Stimulated activated CD4-positive, alpha-beta T cell treated with anti-CD3 and anti-CD28 coated beads, Interleukin-4, amount 100 ng/mL, for 24 hours (primary cell): Measurements from ENCODE around the gene EIF2AK2.

Experiments used
- DNase-seq: peaks from one replicate; pipeline ENCODE4 v3.0.0-alpha.2; 2020

EIF2AK2 gene

DNA sequence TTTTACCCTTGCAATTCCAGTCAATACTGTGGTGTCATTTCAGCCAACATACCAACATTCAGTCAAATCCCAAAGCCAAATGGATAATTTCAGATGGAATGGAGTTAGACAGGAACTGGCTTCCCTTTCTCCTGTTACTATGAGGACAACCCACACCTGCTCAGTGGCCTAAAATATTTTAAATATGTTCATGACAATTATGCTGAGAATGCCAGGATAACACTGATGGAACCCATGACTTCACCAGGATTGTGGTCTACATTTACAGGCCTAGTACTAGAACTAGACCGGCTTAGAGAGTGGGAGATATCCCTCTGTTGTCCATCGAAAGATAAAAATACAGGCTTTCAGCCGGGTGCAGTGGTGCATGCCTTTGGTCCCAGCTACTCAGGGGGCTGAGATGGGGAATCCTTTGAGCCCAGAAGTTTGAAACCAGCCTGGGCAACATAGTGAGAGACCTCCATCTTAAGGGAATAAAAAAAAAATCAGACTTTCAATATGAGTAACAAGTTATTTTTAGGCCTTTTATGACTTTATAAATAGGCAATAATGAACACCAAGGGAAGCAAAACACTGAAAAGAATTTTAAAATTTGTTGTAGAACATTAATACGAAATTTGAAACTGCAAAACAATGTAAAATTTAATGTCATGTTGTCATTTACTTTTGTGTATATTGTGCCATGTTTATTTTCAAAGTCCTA, 58.2 kb downstream of the EIF2AK2 start:
- no peak for DNase-seq

DNA sequence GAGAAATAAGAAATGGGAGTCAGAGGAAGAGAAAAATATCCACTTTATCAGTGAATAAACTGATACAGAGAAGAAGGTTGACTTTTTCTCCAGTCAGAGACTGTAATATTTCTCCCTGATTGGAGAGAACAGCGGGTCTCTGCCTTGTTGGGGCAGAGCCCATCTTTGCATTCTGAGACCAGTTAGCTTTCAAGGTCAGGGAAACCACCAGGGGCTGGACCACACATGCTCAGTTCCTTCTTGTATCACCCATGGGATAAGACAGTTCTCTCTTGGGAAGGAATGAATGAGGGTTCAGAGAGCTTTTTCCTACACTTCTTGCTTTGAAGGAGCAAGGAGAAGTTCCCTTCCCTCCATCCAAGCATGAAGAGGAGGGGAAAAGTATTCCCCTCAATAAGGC, 60.2 kb downstream of the EIF2AK2 start:
- no peak for DNase-seq

DNA sequence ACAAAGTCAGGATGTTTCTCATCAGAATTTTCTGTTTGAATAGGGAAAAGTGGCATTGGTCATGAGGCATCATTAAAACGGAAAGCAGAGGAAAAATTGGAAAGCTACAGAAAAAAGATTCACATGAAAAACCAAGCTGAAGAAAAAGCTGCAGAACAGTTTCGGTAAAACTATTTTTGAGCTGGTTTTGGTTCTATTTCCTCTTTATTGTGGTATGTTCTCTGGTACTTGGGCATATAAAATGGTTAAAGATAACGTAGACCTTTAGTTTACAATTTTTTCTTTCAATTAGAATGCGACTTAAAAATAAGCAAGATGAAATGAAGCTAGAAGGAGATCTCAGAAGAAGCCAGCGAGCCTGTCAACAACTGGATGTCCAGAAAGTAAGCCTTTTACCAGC, 64.9 kb downstream of the EIF2AK2 start:
- no peak for DNase-seq

DNA sequence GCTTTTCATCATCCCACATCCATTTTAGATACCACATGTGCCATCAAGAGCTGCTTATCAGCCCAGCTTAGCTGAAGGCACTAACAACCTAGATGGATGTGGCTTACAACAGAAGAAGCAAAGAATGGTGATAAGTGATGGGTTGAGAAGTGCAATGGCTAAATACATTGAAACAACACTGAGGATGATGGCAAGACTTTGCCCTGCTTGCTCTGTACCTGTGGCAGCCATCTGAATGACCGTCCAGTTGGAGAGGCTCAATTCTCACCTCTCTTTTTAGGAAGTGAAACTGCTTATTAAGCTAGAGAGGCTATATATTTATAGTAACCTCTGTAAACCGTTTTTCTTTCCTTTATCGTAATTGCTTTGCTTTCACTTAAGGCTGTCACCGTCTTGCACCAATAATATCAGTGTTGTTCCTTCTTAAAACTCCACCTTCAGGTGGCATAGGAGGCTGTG, 66.7 kb downstream of the EIF2AK2 start:
- DNase-seq = no peak

DNA sequence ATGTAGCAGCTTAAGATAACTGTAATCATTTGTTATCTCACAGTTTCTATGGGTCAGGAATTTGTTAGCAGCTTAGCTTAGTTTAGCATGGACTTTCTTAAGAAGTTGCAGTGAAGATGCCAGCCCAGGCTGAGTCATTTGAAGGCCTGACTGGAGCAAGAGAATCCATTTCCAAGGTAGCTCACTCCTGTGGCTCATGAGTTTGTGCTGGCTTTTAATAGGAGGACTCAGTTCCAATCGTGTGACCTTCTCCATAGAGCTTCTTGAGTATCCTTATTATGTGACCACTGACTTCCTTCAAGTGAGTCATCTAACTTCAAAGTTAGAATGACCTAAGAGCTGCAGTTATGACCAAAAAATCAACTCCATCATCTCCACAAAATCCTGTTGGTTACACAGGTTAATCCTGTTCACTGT, 71.0 kb downstream of the EIF2AK2 start:
- no peak for DNase-seq

DNA sequence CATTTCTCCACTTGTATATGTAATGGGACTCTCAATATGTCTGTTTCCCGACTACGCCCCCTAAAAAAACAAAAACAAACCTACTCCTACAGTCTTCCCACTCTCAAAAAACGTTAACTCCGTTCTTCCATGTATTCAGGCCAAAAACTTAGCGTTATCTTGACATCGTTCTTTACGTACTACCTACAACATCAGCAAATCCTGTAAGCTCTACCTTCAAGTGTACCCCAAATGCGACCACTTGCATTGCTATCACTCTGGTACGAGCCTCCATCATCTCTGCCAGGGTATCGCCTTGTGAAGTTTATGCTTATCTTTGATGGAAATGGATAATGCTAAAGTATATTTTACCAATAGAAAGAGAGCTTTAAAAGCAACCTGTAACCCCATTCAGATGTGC, 72.0 kb downstream of the EIF2AK2 start:
- DNase-seq = no peak

DNA sequence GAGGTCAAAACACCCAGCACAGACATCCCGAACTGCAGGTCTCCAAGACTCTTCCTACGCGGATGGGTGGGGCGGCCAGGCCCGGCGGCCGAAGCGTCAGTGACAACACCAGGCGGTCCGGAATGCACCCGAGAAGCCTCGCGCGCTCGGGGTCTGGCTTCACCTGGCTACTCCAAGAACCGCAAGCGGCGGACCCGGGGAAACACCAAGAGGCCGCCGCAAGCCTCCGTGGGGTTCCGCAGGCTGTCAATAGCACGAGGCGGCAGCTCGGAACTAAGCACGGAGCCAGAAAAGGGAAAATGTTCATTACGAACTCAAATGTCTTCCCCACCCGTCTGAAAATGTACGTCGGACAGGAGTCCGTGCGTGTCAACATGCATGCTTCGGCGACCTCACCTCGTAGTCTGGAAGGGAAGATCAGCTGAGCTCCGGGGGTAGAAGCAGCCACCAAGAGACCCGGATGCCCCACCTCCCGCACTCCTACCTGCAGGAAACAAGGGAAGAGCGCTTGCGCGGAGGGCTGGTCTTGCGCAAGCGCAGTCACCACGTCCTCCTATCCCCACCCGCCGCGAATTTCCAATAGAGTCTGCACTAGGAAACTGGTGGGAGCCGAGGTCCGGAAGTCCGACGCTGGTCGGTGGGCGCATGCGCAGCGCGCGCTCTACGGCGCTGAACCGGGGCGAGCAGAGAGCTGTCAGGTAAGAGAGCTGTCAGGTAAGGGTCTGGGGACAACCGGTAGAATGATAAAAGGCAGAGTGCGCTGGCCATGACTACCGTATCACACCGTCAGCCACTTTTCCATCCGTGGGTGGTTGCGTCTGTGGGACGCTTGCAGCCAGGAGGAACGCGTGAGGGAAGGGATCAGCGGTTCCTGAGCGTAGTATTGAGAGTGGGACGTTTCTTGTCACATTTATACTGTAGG, 72.6 kb downstream of the EIF2AK2 start, which contains the start of the genes GPATCH11 and HEATR5B:
Gene GPATCH11, plus strand, starts transcription at position 646 of the 922 bp plus-strand sequence. CDS start 3,864 bp downstream, outside the sequence.
Gene HEATR5B, minus strand, starts transcription at position 500 of the 922 bp plus-strand sequence. CDS start 958 bp downstream, outside the sequence.
- DNase-seq = peak; percentile 93

DNA sequence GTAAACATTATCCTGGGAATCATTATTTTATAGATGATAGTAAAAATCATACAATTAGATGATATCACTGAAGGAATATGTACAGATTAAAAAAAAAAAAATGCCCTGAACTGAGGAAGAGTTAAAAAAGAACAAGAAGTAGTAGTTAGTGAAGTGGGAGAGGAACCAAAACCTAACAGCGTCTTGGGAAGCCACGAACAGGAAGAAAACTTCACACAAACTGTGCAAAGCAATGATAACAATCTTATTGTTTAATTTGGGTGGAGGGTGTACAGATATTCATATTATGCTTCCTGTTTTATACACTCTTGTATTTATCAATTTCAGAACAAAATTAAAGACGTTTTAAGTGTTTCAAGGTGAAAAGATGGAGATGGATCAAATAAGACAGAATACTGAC, 76.1 kb downstream of the EIF2AK2 start:
- no peak for DNase-seq

DNA sequence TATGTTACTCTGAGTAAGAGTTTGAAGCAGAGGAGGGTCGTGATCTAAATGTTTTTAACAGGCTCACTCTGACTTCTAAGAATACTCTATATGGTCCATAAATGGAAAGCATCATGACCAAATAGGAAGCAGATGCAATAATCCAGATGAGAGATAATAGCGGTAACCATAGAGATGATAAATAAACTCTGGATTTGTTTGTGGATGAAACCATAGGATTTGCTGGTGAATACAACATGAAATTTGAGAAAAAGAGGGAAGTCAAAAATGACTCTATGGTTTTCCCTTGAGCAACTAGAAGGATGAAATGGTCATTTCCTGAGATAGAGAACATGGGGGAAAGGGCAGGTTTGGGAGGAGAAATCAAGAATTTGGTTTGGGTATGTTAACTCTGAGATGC, 76.5 kb downstream of the EIF2AK2 start:
- DNase-seq = no peak

DNA sequence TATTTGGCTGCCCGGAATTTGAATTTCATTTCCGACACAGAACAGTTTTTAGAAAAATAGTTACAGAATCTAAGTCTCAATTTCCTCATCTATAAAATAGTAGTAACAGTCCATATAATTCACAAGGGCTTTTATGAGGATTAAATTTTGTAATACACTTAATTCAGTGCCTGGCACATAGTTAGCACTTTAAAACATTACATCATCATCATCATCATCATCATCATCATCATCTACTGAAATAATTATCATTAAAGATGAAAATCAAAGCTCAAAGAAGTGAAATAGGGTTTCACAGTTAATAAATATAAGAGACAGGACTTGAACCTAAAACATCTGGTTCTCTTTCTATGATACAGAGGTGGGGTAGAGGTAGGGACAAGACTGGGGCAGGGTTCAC, 85.8 kb downstream of the EIF2AK2 start:
- DNase-seq = no peak

DNA sequence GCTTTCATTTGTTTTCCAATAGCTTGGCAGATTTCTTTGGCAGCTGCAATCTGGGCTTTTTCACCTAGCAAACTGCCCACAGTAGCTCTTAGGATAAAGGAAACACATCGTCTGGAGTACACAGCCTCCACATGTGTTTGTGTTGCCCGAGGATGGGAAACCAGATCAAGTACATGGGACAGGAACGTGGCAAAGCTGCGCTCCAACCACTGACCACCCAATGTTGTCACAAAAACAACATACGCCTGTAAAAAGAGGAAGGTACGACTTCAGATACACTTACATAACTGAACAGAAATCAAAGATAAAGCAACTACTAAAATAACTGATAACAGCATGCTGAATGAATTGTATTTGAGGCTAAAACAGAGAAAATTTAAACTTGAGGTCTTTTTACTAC, 88.1 kb downstream of the EIF2AK2 start:
- DNase-seq = no peak

DNA sequence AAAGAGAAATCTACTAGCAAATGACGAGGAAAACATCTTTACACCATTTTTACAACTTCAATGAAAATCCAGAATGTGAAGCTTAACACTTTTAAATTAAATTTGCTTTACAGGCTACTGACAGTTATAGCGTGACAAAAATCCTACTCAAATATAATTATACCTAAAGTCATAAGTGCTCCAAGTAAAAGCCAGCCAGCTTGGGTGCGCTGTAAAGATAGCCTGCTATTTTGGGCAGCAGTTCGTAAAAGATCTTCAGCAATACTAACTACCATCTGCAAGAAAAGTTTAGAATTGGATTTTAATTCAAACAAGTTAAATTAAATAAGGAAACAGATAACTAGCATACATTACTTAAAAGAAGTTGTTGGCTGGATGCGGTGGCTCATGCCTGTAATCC, 95.0 kb downstream of the EIF2AK2 start:
- no peak for DNase-seq

DNA sequence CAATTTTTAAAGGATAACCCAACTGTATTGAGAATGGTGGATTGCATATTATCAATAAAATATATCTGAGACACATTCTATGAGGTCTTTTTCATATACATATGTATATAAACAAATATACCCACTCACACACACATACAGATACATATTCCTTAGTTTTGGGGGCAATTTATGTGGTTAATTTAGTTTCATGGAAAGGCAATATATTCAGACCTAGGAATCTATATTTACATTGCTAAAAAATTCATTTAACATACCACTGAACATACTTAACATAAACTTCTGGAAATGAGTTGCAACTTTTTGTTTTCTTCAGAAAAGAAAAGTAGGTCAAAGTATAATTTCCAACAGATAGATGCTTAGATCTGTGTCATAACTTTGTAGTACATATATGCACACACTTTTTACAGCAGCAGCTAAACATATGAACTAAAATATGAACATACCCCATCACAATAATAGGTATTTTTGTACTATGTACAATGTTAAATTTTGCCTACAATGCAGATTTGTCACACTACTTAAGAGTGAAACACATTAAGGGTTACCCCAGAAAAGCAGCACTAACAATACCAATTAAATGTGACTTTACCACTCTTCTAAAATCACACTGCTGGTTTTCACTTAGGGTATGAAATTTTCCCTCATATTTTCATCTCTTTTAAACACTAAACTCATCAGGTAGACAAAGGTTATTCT, 95.6 kb downstream of the EIF2AK2 start:
- DNase-seq = no peak

DNA sequence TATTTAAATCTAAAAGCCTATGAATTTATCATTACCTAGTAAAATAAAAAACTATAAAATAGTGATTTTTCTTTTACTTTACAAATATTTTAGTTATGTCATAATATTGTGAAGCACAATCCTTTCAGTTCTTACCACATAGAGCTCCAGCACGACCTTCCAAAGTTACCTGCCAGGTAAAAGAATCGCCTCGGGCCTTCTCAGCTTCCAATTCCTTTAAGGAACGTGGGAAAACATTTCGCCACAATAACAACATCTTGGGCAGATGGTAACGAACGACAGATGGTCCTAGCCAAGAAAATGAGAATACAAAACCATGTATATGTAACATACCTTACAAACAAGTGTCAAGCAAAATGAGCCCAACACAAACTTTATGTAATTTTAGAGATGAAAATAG, 96.3 kb downstream of the EIF2AK2 start:
- no peak for DNase-seq

DNA sequence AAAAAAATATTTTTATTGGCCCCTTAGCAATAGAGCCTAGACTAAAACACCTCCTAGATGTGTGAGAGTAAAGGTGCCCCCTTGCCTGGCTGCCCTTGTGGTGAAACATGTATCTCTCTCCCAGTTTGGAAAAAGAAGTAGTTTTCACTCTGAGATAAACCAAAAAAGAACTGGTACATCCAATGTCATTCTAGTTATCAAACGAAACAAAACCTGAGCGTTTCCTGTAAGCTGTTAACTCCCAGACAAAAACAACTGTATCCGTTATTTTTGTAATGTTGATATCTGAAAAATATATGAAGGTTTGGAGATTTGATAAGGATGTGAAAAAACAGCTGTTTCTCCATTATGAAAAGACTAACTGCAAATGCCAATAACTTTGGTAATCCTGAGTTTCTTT, 96.9 kb downstream of the EIF2AK2 start:
- no peak for DNase-seq

DNA sequence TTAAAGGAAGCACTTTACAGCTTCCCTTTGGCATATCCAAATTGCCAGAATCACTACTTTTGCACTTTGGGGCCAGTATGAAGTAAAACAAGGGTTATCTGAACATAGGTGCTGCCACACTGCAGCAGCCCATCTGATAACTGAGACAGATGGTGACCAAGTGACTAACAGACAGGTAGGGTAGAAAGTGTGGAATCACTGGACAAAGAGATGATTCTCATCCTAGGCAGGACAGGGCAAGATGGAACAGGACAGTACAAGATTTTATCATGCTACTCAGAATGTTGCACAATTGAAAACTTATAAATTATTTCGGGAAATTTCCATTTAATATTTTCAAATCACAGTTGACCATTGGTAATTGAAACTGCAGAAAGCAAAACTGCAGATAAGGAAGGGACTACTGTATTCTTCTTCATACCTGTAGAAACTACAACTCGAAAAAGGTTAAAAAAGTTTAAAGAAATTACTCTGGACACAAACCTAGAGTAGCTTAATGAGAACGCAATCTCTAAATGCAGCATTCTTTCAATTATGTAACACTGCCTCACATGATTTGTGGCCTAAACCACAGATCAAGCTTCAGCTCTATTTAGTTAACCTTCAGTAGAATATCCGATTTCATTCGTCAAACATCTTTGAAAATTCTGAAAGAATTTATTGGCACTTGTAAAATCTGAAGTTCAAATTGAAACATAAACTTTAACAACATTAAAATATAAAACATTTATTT, 104.0 kb downstream of the EIF2AK2 start:
- no peak for DNase-seq
